Parathyroid adenoma (tissue), 2 donors: ENCODE results near the gene TSHZ2.

ENCODE experiments used
- H2AFZ ChIP-seq: fragments of 300-600 bp; sonication (generic); one replicate; pipeline ENCODE4 v1.7.0; 2017; ENCODE audit warnings: antibody characterized with exemption, mild to moderate bottlenecking
- H3K27ac ChIP-seq: fragments of 300-600 bp; sonication (generic); one replicate; pipeline ENCODE4 v1.7.0; 2017
- H3K27me3 ChIP-seq: fragments of 300-600 bp; sonication (generic); one replicate; pipeline ENCODE4 v1.7.0; 2017; ENCODE audit warnings: low read length; ENCODE audit not compliant: control insufficient read depth, insufficient read depth
- H3K36me3 ChIP-seq: fragments of 300-600 bp; sonication (generic); one replicate; pipeline ENCODE4 v1.7.0; 2017; ENCODE audit warnings: low read length; ENCODE audit not compliant: control insufficient read depth, insufficient read depth
- H3K4me1 ChIP-seq: fragments of 300-600 bp; sonication (generic); one replicate; pipeline ENCODE4 v1.7.0; 2017; ENCODE audit warnings: control low read depth
- H3K4me2 ChIP-seq: fragments of 300-600 bp; sonication (generic); one replicate; pipeline ENCODE4 v1.7.0; 2017; ENCODE audit warnings: low read length
- H3K4me3 ChIP-seq: fragments of 300-600 bp; sonication (generic); one replicate; pipeline ENCODE4 v1.7.0; 2017; ENCODE audit warnings: low read depth, low read length
- H3K79me2 ChIP-seq: fragments of 300-600 bp; sonication (generic); one replicate; pipeline ENCODE4 v1.7.0; 2017; ENCODE audit warnings: control low read depth
- H3K9ac ChIP-seq: fragments of 300-600 bp; sonication (generic); one replicate; pipeline ENCODE4 v1.7.0; 2017; ENCODE audit warnings: mild to moderate bottlenecking
- H3K9me3 ChIP-seq: fragments of 300-600 bp; sonication (generic); one replicate; pipeline ENCODE4 v1.7.0; 2017; ENCODE audit warnings: low read length; ENCODE audit not compliant: control insufficient read depth
- TF ChIP-seq, protein P1 (sequence below): fragments of 300-600 bp; sonication (generic); IDR thresholded peaks from one replicate; pipeline ENCODE4 v1.7.0; 2017; ENCODE audit warnings: antibody characterized with exemption, mild to moderate bottlenecking
- donor health status: primary hyperparathyroidism.

TSHZ2 gene

GRCh38 chr20:53284256-53284655 is 312.1 kb downstream of the TSHZ2 start:
- no peaks in the 10 kb centered on the region for H3K79me2 ChIP-seq
- no peak overlapping the region for H2AFZ ChIP-seq
- H3K9me3 ChIP-seq = no peaks in the 10 kb centered on the region
- H3K4me1 ChIP-seq = no peaks in the 10 kb centered on the region
- H3K9ac ChIP-seq = no peak overlapping the region
- no peak overlapping the region for H3K4me3 ChIP-seq
- TF ChIP-seq, protein P1, sequence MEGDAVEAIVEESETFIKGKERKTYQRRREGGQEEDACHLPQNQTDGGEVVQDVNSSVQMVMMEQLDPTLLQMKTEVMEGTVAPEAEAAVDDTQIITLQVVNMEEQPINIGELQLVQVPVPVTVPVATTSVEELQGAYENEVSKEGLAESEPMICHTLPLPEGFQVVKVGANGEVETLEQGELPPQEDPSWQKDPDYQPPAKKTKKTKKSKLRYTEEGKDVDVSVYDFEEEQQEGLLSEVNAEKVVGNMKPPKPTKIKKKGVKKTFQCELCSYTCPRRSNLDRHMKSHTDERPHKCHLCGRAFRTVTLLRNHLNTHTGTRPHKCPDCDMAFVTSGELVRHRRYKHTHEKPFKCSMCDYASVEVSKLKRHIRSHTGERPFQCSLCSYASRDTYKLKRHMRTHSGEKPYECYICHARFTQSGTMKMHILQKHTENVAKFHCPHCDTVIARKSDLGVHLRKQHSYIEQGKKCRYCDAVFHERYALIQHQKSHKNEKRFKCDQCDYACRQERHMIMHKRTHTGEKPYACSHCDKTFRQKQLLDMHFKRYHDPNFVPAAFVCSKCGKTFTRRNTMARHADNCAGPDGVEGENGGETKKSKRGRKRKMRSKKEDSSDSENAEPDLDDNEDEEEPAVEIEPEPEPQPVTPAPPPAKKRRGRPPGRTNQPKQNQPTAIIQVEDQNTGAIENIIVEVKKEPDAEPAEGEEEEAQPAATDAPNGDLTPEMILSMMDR = no peak
- no peak overlapping the region for H3K4me2 ChIP-seq
- H3K27ac ChIP-seq = no peak overlapping the region
- no peaks in the 10 kb centered on the region for H3K27me3 ChIP-seq
- no peaks in the 10 kb centered on the region for H3K36me3 ChIP-seq

DNA sequence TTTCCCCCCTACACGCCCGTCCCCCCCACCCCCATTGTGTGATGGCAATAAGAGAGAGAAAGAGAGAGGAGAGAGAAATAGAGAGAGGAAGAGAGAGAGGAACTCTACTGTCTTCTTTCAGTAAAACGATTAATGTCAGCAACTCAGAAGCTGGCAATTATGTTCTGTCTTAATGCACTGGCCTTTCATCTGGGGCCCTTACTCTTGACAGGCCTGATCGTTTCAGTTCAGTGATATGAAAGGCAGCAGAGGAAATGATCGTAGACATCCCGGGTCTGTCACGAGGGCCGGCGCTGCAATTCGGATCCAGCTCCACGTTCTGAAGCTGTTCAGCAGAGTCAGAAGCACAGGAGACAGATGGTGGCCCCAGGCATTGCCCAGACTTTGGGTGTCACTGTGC is 312.5 kb downstream of the TSHZ2 start:
- Histone ChIP-seq H3K4me3 (no peak overlapping the region), H3K9me3 (no peaks in the 10 kb centered on the region), H3K27me3 (no peaks in the 10 kb centered on the region), H3K79me2 (no peaks in the 10 kb centered on the region), H3K36me3 (no peaks in the 10 kb centered on the region), H2AFZ (no peak overlapping the region), H3K27ac (no peak overlapping the region), H3K4me2 (no peak overlapping the region), H3K9ac (no peak overlapping the region), H3K4me1 (no peaks in the 10 kb centered on the region)
- TF ChIP-seq, protein P1 = no peak

GRCh38 chr20:53287357-53288042 is 315.3 kb downstream of the TSHZ2 start:
- no peak overlapping the region for H2AFZ ChIP-seq
- no peaks in the 10 kb centered on the region for H3K9me3 ChIP-seq
- no peaks in the 10 kb centered on the region for H3K27me3 ChIP-seq
- no peaks in the 10 kb centered on the region for H3K36me3 ChIP-seq
- H3K4me2 ChIP-seq = no peak overlapping the region
- H3K79me2 ChIP-seq = no peaks in the 10 kb centered on the region
- H3K9ac ChIP-seq = no peak overlapping the region
- H3K27ac ChIP-seq = no peak overlapping the region
- TF ChIP-seq, protein P1 = no peak
- no peaks in the 10 kb centered on the region for H3K4me1 ChIP-seq
- no peak overlapping the region for H3K4me3 ChIP-seq

- Histone ChIP-seq H3K9me3 (no peaks in the 10 kb centered on the region), H2AFZ (no peak overlapping the region), H3K4me1 (no peaks in the 10 kb centered on the region), H3K9ac (no peak overlapping the region), H3K4me2 (no peak overlapping the region), H3K79me2 (no peaks in the 10 kb centered on the region), H3K27ac (no peak overlapping the region), H3K4me3 (no peak overlapping the region), H3K36me3 (no peaks in the 10 kb centered on the region), H3K27me3 (no peaks in the 10 kb centered on the region)
- TF ChIP-seq, protein P1 = no peak
Measured at GRCh38 chr20:53291548-53291947, 319.4 kb downstream of the TSHZ2 start.

DNA sequence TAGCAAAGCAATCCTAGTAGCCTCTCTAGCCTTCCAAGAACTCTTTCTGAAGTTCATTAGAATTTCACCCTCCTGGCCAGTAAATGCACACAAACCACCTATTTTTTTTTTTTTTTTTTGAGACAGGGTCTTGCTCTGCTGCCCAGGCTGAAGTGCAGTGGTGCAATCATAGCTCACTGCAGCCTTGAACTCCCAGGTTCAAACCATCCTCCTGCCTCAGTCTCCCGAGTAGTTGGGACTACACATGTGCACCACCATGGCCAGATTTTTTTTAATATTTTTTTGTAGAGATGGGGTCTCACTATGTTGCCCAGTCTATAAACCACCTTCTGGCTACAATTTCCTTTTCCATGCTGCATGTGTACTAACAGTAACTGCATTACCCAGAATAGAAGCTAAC is 320.2 kb downstream of the TSHZ2 start:
- Histone ChIP-seq H3K27ac (no peak overlapping the region), H3K36me3 (no peaks in the 10 kb centered on the region), H3K79me2 (no peaks in the 10 kb centered on the region), H3K4me3 (no peak overlapping the region), H3K9me3 (no peaks in the 10 kb centered on the region), H3K9ac (no peak overlapping the region), H2AFZ (no peak overlapping the region), H3K4me2 (no peak overlapping the region), H3K4me1 (no peaks in the 10 kb centered on the region), H3K27me3 (no peaks in the 10 kb centered on the region)
- TF ChIP-seq, protein P1 = no peak
